Right lobe of liver (tissue), 4 donors: Measurements from ENCODE around the gene RNU11.

Experiments
- CTCF ChIP-seq, 4 donors: fragments of 200-600 bp in 3 of 4; fragments of 450-650 bp in 1 of 4; IDR thresholded peaks; one replicate each; pipeline versions ENCODE4 v1.5.1 to v1.8.0; 2016 to 2022; ENCODE audit warnings: antibody characterized with exemption in 4 of 4, mild to moderate bottlenecking in 2 of 4
- POLR2A ChIP-seq: fragments of 450-650 bp; IDR thresholded peaks from one replicate; pipeline ENCODE4 v1.6.1; 2017; ENCODE audit warnings: antibody characterized with exemption, mild to moderate bottlenecking
- donor health status: DM: no; HTN: no; CAD: no.
- donor health status: DM: no; HTN: no; CAD: no.
- donor health status: DM: no; HTN: yes; CAD: no.

DNA sequence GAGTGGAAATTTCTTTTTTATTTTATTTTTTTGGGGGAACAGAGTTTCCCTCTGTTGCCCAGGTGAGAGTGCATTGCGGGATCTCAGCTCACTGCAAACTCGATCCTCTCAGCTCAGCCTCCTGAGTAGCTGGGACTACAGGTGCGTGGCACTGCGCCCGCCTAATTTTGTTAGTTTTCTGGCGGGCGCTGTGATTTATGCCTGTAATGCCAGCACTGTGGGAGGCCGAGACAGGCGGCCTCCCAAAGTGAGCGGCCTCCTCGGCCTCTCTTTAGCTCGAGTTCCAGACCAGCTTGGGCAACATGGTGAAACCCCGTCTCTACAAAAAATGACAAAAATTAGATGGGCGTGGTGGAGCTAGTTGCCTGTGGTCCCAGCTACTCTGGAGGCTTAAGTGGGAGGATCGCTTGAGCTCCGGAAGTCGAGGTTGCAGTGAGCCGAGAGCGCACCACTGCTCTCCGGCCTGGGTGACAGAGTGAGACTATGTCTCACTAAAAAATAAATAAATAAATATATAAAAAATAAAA is 22.9 kb downstream of the RNU11 start:
- no peak for TF ChIP-seq POLR2A
- TF ChIP-seq CTCF (IDR thresholded peaks at IDR 0.05) = no peak
